A673 (cell line): ENCODE data around the gene TNFSF10. TPM values are rescaled to one million over a fixed set of nuclear protein-coding genes. Genes with fewer than 3 reads are reported as not detected.
"Not testable (repeated sequence)": the region's sequence is repeated elsewhere in the genome, so short reads cannot be mapped to it uniquely, and the experiment has no call there.

ENCODE experiments used
- BruUV-seq: library from RNA; stranded (reverse); fragments of 400-500 nt; replicated peaks from 2 replicates; lab custom pipeline; 2021; lab: Mats Ljungman, UMichigan
- CTCF ChIA-PET: fragments of 300-600 bp; sonication (Branson Sonifier 250); formaldehyde crosslinking; loops from one replicate; lab custom pipeline; 2022; ENCODE audit warnings: antibody characterized with exemption; lab: Charles Lee
- POLR2A ChIA-PET: fragments of 300-600 bp; sonication (Branson Sonifier 250); formaldehyde crosslinking; loops from one replicate; lab custom pipeline; 2022; ENCODE audit warnings: antibody characterized with exemption; ENCODE audit not compliant: low non-redundant PET; lab: Charles Lee
- DNase-seq: peaks from one replicate; pipeline ENCODE4 v3.0.0-alpha.2; 2015; ENCODE audit warnings: low spot score
- H3K27ac ChIP-seq: fragments of 200-600 bp; sonication (generic); 2 replicates; pipeline ENCODE4 v1.5.1; 2016; ENCODE audit warnings: mixed run types, low read depth, mild to moderate bottlenecking, mixed read lengths, antibody characterized with exemption, low read length; ENCODE audit not compliant: poor library complexity, severe bottlenecking
- H3K27me3 ChIP-seq: fragments of 200-600 bp; sonication (generic); replicated peaks from 2 replicates; pipeline ENCODE4 v1.6.1; 2017; ENCODE audit warnings: mixed run types, low read depth, mild to moderate bottlenecking, mixed read lengths, antibody characterized with exemption, low read length; ENCODE audit not compliant: insufficient read depth, poor library complexity
- H3K36me3 ChIP-seq: fragments of 200-600 bp; sonication (generic); 2 replicates; pipeline ENCODE4 v1.6.1; 2016; ENCODE audit warnings: mixed run types, mild to moderate bottlenecking, mixed read lengths, antibody characterized with exemption, low read length; ENCODE audit not compliant: insufficient read depth, poor library complexity, severe bottlenecking
- H3K4me1 ChIP-seq: fragments of 200-600 bp; sonication (generic); 2 replicates; pipeline ENCODE4 v1.6.1; 2017; ENCODE audit warnings: mixed run types, mild to moderate bottlenecking, mixed read lengths, antibody characterized with exemption, low read length; ENCODE audit not compliant: insufficient read depth, poor library complexity, severe bottlenecking
- H3K4me3 ChIP-seq: fragments of 200-600 bp; sonication (generic); 2 replicates; pipeline ENCODE4 v1.5.1; 2016; ENCODE audit warnings: low read depth, mixed run types, mild to moderate bottlenecking, mixed read lengths, low read length; ENCODE audit not compliant: poor library complexity, severe bottlenecking
- H3K9me3 ChIP-seq: fragments of 200-600 bp; sonication (generic); 2 replicates; pipeline ENCODE4 v1.6.1; 2016; ENCODE audit warnings: mixed run types, low read depth, mild to moderate bottlenecking, mixed read lengths, antibody characterized with exemption, low read length; ENCODE audit not compliant: poor library complexity, severe bottlenecking
- EZH2 ChIP-seq: fragments of 200-600 bp; sonication (generic); IDR thresholded peaks from 2 replicates; pipeline ENCODE4 v1.6.1; 2017; ENCODE audit warnings: borderline replicate concordance, low read depth, mild to moderate bottlenecking, mixed read lengths, antibody characterized with exemption, low read length; ENCODE audit not compliant: poor library complexity, severe bottlenecking
- intact Hi-C: fragments of 100-400 bp; cut with micrococcal nuclease; formaldehyde crosslinking; loops from one replicate; pipeline ENCODE4 v1.10.0; 2022; ENCODE audit not compliant: unreplicated experiment
- total RNA-seq: library from RNA; stranded (reverse); gene quantifications from 2 replicates; pipeline ENCODE4 v1.2.3, GENCODE V29; 2021
- TF ChIP-seq, protein P1 (sequence below): fragments of 300-800, 200-600 bp; sonication (generic); conservative IDR thresholded peaks from 2 replicates; pipeline ENCODE4 v1.5.1; 2017; ENCODE audit warnings: low read depth, mild to moderate bottlenecking, antibody characterized with exemption, low read length, moderate library complexity, mixed read lengths

Gene TNFSF10
- total RNA-seq, 1 experiment from 2014 or later = not detected

DNA sequence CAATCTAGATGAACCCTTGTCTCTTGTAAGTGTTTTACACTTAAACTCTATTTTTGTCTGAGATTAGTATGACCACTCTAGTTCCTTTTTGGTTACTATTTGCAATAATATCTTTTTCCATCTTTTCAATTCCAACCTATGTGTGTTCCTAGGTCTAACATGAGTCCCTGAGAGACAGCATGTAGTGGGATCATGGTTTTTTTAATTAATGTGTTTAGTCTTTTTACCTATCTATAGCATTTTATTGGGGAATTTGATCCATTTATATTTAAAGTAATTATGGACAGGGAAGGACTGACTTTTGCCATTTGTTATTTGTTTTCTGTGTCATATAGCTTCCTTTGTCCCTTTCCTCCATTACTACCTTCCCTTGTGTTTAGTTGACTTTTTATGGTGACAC lies 21.7 kb downstream of the TNFSF10 start:
- ChIA-PET POLR2A (no interaction called here), CTCF (no interaction called here)
- BruUV-seq = no TSS peak

DNA sequence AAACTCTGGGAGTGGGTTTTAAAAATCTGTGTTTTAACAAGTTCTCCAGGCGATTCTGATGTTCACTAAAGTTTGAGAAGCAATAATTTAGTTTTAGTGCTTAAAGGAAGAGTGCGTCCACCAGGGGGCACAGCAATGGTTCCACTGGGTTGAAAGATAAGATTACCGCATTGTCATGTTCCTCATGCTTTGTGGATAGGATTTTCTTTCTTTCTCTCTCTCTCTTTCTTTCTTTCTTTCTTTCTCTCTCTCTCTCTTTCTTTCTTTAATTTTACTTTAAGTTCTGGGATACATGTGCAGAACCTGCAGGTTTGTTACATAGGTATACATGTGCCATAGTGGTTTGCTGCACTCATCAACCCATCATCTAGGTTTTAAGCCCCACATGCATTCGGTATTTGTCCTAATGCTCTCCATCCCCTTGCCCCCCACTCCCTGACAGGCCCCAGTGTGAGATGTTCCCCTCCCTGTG lies 33.0 kb downstream of the TNFSF10 start:
- H3K4me1 ChIP-seq, BruUV-seq, H3K27ac ChIP-seq, H3K4me3 ChIP-seq, CTCF ChIA-PET, H3K36me3 ChIP-seq, H3K9me3 ChIP-seq, POLR2A ChIA-PET, H3K27me3 ChIP-seq: not testable (repeated sequence)
- intact Hi-C loops = loop anchor here (1.0 kb wide), 2 partner anchors 106 to 177 kb away; no protein-coding TSS in a partner anchor
- DNase-seq = peak; percentile 75
- TF ChIP-seq, protein P1, sequence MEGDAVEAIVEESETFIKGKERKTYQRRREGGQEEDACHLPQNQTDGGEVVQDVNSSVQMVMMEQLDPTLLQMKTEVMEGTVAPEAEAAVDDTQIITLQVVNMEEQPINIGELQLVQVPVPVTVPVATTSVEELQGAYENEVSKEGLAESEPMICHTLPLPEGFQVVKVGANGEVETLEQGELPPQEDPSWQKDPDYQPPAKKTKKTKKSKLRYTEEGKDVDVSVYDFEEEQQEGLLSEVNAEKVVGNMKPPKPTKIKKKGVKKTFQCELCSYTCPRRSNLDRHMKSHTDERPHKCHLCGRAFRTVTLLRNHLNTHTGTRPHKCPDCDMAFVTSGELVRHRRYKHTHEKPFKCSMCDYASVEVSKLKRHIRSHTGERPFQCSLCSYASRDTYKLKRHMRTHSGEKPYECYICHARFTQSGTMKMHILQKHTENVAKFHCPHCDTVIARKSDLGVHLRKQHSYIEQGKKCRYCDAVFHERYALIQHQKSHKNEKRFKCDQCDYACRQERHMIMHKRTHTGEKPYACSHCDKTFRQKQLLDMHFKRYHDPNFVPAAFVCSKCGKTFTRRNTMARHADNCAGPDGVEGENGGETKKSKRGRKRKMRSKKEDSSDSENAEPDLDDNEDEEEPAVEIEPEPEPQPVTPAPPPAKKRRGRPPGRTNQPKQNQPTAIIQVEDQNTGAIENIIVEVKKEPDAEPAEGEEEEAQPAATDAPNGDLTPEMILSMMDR = peak; percentile 74

More for the DNA sequence above, 21.7 kb downstream of the TNFSF10 start:
- intact Hi-C loops = no loop called here
- DNase-seq = no peak
- Histone ChIP-seq H3K27me3 (no peaks in the 10 kb centered on the region), H3K9me3 (no peaks in the 10 kb centered on the region), H3K4me3 (no peak overlapping the region), H3K27ac (no peak overlapping the region), H3K36me3 (no peaks in the 10 kb centered on the region), H3K4me1 (no peaks in the 10 kb centered on the region)
- no peak for TF ChIP-seq EZH2
- TF ChIP-seq, protein P1 = no peak

DNA sequence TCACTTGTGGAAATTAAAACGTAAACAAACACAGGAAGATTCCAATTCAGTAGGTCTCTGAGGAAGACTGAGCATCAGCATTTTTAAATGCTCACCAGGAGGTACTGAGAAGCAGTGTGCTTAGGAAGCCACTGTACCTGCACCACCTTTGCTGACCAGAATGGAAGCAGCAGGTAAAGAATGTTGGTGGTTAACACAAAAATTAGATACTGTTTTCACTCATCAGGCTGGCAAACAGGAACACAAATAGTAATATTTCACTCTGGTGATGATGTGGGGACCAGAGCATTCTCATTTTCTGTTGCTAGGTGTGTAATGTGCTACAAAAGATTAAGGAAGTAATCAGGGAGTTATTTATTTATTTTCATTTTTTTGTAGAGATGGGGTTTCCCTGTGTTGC lies 45.1 kb downstream of the TNFSF10 start:
- no peak overlapping the region for H3K27ac ChIP-seq
- ChIA-PET POLR2A (no interaction called here), CTCF (no interaction called here)
- H3K9me3 ChIP-seq = no peaks in the 10 kb centered on the region
- H3K27me3 ChIP-seq = no peaks in the 10 kb centered on the region
- TF ChIP-seq EZH2 = no peak
- TF ChIP-seq, protein P1 = no peak
- no peak overlapping the region for H3K4me3 ChIP-seq
- no peak for DNase-seq
- H3K36me3 ChIP-seq = no peaks in the 10 kb centered on the region
- BruUV-seq = no TSS peak
- intact Hi-C loops = loop anchor here (5.0 to 10.0 kb wide), 2 partner anchors 146 to 1513 kb away; no protein-coding TSS in a partner anchor
- H3K4me1 ChIP-seq = no peaks in the 10 kb centered on the region
